Skeletal muscle satellite cell (primary cell): ENCODE results near the gene CREB5.

Experiments
- H3K27me3 ChIP-seq: 2 replicates; pipeline ENCODE4 v1.7.0; 2013; ENCODE audit warnings: low read length; ENCODE audit not compliant: control insufficient read depth, insufficient read depth
- H3K36me3 ChIP-seq: 2 replicates; pipeline ENCODE4 v1.7.0; 2013; ENCODE audit warnings: mild to moderate bottlenecking, control low read depth, low read length; ENCODE audit not compliant: insufficient read depth
- H3K4me1 ChIP-seq: 2 replicates; pipeline ENCODE4 v1.7.0; 2013; ENCODE audit warnings: low read length; ENCODE audit not compliant: control insufficient read depth, insufficient read depth
- H3K4me2 ChIP-seq: 2 replicates; pipeline ENCODE4 v1.7.0; 2013; ENCODE audit warnings: mild to moderate bottlenecking, low read length
- H3K4me3 ChIP-seq: 2 replicates; pipeline ENCODE4 v1.7.0; 2013; ENCODE audit warnings: low read length
- H3K9ac ChIP-seq: 2 replicates; pipeline ENCODE4 v1.7.0; 2013; ENCODE audit warnings: mild to moderate bottlenecking, low read depth, low read length, moderate library complexity
- H3K9me3 ChIP-seq: replicated peaks from 2 replicates; pipeline ENCODE4 v1.7.0; 2013; ENCODE audit warnings: mild to moderate bottlenecking, control low read depth, low read length

CREB5 gene

GRCh38 chr7:28558236-28558635 is 145.9 kb downstream of the CREB5 start:
- Histone ChIP-seq H3K4me3 (no peak overlapping the region), H3K9ac (no peak overlapping the region), H3K4me2 (no peak overlapping the region), H3K27me3 (no peaks in the 10 kb centered on the region), H3K36me3 (no peaks in the 10 kb centered on the region), H3K9me3 (no peaks in the 10 kb centered on the region), H3K4me1 (no peaks in the 10 kb centered on the region)

- no peaks in the 10 kb centered on the region for H3K9me3 ChIP-seq
- H3K4me2 ChIP-seq = no peak overlapping the region
- no peaks in the 10 kb centered on the region for H3K36me3 ChIP-seq
- H3K9ac ChIP-seq = no peak overlapping the region
- no peak overlapping the region for H3K4me3 ChIP-seq
- no peaks in the 10 kb centered on the region for H3K27me3 ChIP-seq
- no peaks in the 10 kb centered on the region for H3K4me1 ChIP-seq
Observed at GRCh38 chr7:28560767-28561166, 148.4 kb downstream of the CREB5 start.

- Histone ChIP-seq H3K27me3 (no peaks in the 10 kb centered on the region), H3K36me3 (no peaks in the 10 kb centered on the region), H3K9me3 (no peaks in the 10 kb centered on the region), H3K9ac (no peak overlapping the region), H3K4me3 (no peak overlapping the region), H3K4me2 (no peak overlapping the region), H3K4me1 (no peaks in the 10 kb centered on the region)
Observed at GRCh38 chr7:28564033-28564432, 151.7 kb downstream of the CREB5 start.

- Histone ChIP-seq H3K4me3 (no peak overlapping the region), H3K4me2 (no peak overlapping the region), H3K27me3 (no peaks in the 10 kb centered on the region)
Observed at GRCh38 chr7:28564755-28565374, 152.5 kb downstream of the CREB5 start.

GRCh38 chr7:28565980-28566379 is 153.7 kb downstream of the CREB5 start:
- Histone ChIP-seq H3K27me3 (no peaks in the 10 kb centered on the region), H3K9ac (no peak overlapping the region), H3K4me3 (no peak overlapping the region), H3K4me1 (peaks cover 15% of the 10 kb centered on the region), H3K36me3 (no peaks in the 10 kb centered on the region), H3K9me3 (no peaks in the 10 kb centered on the region), H3K4me2 (no peak overlapping the region)

More at GRCh38 chr7:28564755-28565374, 152.5 kb downstream of the CREB5 start:
- no peaks in the 10 kb centered on the region for H3K9me3 ChIP-seq
- H3K36me3 ChIP-seq = no peaks in the 10 kb centered on the region
- H3K9ac ChIP-seq = no peak overlapping the region
- peaks cover 4% of the 10 kb centered on the region for H3K4me1 ChIP-seq

GRCh38 chr7:28570113-28570969 is 158.0 kb downstream of the CREB5 start:
- Histone ChIP-seq H3K27me3 (no peaks in the 10 kb centered on the region), H3K36me3 (no peaks in the 10 kb centered on the region), H3K9me3 (no peaks in the 10 kb centered on the region), H3K4me2 (peak overlapping the region; percentile 50), H3K9ac (no peak overlapping the region), H3K4me1 (peaks cover 47% of the 10 kb centered on the region), H3K4me3 (peak overlapping the region; percentile 25)

GRCh38 chr7:28570970-28571288 is 158.6 kb downstream of the CREB5 start:
- H3K4me1 ChIP-seq = peaks cover 50% of the 10 kb centered on the region
- no peaks in the 10 kb centered on the region for H3K9me3 ChIP-seq
- no peaks in the 10 kb centered on the region for H3K27me3 ChIP-seq
- no peaks in the 10 kb centered on the region for H3K36me3 ChIP-seq
- peak overlapping the region; percentile 25 for H3K4me3 ChIP-seq
- peak overlapping the region; percentile 50 for H3K4me2 ChIP-seq
- no peak overlapping the region for H3K9ac ChIP-seq

- Histone ChIP-seq H3K4me1 (peaks cover 50% of the 10 kb centered on the region), H3K4me3 (no peak overlapping the region), H3K27me3 (no peaks in the 10 kb centered on the region), H3K4me2 (peak overlapping the region; percentile 50), H3K9ac (no peak overlapping the region), H3K36me3 (no peaks in the 10 kb centered on the region), H3K9me3 (no peaks in the 10 kb centered on the region)
Observed at GRCh38 chr7:28571405-28571804, 159.1 kb downstream of the CREB5 start.

- Histone ChIP-seq H3K4me2 (no peak overlapping the region), H3K36me3 (no peaks in the 10 kb centered on the region), H3K27me3 (no peaks in the 10 kb centered on the region), H3K9ac (no peak overlapping the region), H3K4me3 (no peak overlapping the region), H3K4me1 (peaks cover 50% of the 10 kb centered on the region), H3K9me3 (no peaks in the 10 kb centered on the region)
Observed at GRCh38 chr7:28572321-28573058, 160.2 kb downstream of the CREB5 start.

- H3K4me3 ChIP-seq = no peak overlapping the region
- H3K27me3 ChIP-seq = no peaks in the 10 kb centered on the region
- H3K9me3 ChIP-seq = no peaks in the 10 kb centered on the region
- H3K9ac ChIP-seq = no peak overlapping the region
- H3K36me3 ChIP-seq = no peaks in the 10 kb centered on the region
- H3K4me2 ChIP-seq = no peak overlapping the region
- H3K4me1 ChIP-seq = peaks cover 50% of the 10 kb centered on the region
Observed at GRCh38 chr7:28573059-28573553, 160.8 kb downstream of the CREB5 start.

GRCh38 chr7:28573651-28574301 is 161.5 kb downstream of the CREB5 start:
- Histone ChIP-seq H3K27me3 (no peaks in the 10 kb centered on the region), H3K9me3 (no peaks in the 10 kb centered on the region), H3K4me1 (peaks cover 50% of the 10 kb centered on the region), H3K9ac (no peak overlapping the region), H3K4me3 (no peak overlapping the region), H3K4me2 (no peak overlapping the region), H3K36me3 (no peaks in the 10 kb centered on the region)
